HG03565 (cell line): ENCODE data around the gene DOK6.

ENCODE experiments used
- ATAC-seq: cut with Tn5 transposase; IDR thresholded peaks from one replicate; pipeline ENCODE4 v1.9.1; 2021; ENCODE audit warnings: mild to moderate bottlenecking, moderate library complexity; ENCODE audit not compliant: unreplicated experiment

The DOK6 gene

GRCh38 chr18:69432847-69433246 lies 32.2 kb downstream of the DOK6 start:
- ATAC-seq = no peak

GRCh38 chr18:69435000-69435399 lies 34.3 kb downstream of the DOK6 start:
- no peak for ATAC-seq

GRCh38 chr18:69444221-69444620 lies 43.5 kb downstream of the DOK6 start:
- ATAC-seq = no peak

- ATAC-seq = no peak
Observed at GRCh38 chr18:69447886-69448285, 47.2 kb downstream of the DOK6 start.

DNA sequence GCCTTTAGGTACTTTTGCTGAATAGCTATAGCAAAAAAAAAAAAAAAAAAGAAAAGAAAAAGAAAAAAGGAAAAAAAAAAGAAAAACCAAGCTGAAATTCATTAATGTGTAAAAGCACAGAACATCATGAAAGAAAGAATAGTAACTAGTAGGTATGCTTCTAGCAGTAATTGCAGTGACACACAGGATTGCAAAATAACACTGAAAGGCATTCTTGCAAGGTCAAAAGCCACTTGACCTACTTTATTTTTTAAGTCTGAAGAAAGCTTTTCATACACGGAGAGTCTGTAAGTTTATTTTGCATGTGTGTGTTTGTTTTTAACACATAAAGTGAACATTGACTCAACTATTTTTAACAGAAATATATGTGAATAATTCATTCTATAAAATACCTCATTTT lies 54.4 kb downstream of the DOK6 start:
- no peak for ATAC-seq

DNA sequence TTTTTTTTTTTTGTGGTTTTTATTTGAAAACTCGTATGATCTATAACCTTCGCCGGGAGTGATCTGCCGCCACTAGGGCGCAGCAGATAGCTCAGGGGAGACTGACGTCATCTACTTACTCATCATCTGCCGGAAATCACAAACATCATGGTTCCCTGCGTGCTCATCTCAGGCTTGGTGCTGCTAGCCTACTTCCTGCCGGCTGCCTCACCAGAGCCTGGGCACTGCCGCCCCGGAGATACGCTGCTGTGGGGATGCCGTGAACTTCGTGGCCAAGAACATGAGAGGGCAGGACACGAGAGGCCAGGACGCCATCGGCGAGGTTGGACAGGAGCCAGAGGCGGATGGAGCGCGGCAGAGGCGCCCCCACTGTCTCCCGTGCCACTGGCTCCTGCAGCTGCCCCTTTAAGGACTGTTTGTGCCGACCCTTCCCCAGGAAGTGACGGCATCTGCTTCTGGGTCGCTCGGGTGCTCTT lies 68.8 kb downstream of the DOK6 start:
- ATAC-seq = peak; percentile 82

GRCh38 chr18:69480460-69480859 lies 79.8 kb downstream of the DOK6 start:
- ATAC-seq = no peak

DNA sequence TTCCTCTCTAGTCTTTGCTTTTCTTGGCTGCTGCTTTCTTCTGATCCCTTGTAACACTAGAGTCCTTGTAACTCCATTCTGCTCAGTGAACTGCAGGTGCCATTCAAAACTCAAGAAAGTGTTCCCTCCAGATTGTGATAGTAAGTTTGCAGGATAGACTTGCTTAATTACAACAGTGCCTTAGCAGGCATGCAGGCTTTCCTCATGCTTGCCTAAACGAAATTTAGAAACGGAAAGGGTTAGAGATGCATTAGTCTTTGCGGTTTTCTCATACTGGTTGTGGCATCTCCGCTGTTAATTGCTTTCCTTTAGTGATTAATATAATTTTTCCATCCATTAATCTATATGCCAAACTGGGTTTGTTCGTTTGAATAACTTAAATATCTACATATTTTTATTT lies 82.9 kb downstream of the DOK6 start:
- no peak for ATAC-seq

- no peak for ATAC-seq
Observed at GRCh38 chr18:69484699-69485396, 84.2 kb downstream of the DOK6 start.

DNA sequence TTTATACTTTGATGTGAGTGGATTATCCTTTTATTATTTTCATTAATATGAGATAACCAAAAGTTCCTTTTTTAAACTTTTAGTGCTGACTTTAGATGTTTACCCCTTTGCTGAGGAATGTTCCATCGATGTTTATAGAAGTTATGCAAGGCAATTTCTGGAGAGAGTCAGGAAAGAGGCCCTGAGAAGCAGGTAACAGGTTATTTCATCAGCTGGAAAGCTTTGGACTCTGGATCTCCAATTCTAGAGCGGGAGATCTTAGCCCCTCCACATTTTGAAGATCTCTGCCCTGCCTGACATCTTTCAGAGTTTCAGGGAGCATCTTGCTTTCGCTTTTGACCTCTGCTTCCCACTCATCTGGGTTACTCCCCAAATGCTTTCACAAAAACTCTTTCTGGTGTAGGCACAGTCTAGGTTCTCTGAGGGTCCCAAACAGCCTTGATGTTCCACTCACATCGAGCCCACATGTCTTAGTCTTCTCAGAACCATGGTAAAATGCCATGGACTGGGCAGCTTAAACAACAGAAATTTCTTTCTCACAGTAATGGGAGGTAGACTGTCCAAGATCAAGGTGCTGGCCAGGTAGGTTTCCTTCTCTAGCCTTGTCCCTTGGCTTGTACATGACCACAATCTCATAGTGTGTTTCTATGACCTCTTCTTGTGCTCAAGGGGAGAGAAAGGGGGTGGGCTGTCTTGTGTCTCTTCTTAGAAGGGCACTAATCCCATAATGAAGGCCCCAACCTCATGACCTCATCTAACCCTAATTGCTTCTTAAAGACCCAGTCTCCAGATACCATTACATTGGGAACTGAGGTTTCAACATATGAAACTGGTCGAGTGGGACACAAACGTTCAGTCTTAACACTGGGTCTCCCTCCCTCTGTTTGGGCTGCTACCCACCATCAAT lies 87.1 kb downstream of the DOK6 start:
- no peak for ATAC-seq

DNA sequence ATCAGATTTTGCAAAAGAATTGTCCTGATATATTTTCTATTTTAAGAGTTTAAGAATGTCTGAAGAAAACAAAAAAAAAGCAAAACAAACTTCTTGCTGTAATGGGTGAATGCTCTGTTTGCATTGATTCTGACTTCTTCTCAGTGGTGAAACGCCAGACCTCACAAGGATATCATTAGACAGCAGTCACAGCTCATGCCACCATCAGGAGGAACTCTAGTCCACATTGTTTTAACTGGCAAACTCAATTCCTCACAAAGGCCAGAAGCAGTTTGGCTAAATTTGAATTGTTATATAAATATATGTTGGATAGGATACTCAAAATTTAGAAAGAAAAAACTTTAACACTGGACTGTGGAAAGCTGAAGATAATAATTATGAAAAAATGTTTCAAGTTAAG lies 89.4 kb downstream of the DOK6 start:
- ATAC-seq = no peak

- ATAC-seq = no peak
Observed at GRCh38 chr18:69490813-69491212, 90.1 kb downstream of the DOK6 start.

GRCh38 chr18:69491576-69491975 lies 90.9 kb downstream of the DOK6 start:
- ATAC-seq = no peak

- ATAC-seq = no peak
Observed at GRCh38 chr18:69492861-69493260, 92.2 kb downstream of the DOK6 start.

DNA sequence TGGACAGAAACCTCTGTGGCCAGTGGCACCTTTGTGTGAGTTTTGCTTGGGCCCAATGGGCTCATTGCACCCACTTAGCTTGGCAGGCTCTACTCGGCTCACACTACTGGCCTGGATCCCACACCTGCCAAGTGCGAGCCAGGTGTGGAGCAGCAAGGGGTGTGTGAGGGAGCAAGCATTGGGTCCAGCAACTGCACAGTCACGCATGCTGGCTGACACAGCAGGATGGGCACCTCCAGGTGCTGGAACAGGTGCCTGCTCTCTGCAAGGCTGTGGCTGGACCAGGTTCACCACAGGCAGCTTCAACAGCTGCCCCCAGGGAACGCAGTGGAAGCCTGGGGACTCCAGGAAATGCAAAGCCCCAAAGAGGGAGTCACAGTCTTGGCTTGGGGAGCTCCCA lies 94.2 kb downstream of the DOK6 start:
- ATAC-seq = no peak

DNA sequence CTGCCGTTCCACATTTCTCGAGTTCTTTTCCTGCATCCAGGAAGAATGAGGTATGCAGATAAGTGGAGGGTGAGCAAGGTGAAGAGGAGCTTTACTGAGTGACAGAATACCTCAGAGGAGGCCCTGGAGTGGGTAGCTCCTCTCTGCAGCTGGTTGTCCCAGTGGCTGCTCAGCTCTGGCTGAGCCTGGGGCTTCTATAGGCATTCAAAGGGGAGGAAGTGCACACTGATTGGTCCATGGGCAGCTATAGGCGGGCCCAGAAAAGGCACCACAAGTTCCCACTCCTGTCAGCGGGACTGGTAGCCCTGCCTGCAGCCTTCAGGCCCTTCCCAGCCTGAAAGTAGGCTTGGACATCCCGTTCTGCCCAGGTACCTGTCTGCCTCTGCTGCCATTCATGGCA lies 94.7 kb downstream of the DOK6 start:
- no peak for ATAC-seq

DNA sequence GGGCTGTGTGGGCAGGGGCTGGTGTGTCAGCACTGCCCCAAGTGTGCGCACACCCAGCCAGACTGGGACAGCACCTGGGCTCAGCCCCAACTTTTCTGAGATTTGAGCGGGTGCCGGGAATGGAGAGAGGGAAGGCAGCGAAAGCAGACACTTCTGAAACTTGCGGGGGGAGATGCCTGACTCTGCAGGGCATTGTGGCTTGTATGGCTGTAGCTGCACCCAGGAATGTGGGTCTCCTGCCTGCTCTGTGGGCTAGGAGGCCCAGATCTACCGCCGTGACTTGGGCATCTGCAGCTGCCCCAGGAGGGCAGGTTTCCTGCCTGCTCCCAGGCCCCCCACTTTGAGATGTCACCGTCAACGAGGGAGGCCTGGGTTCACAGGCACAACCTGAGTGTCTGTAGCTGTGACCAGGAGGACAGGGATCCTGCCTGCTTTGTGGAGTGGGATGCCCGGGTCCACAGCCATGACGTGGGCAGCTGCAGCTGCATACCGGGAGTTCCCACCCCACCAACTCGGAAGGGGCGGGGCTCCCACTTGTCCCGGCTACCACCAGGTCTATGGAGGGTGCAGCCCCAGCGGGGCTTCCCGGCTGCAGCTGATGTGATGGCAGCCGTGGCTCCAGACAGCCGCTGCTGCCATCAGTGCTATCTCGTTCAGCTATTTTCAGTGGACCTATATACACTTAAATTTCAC lies 95.3 kb downstream of the DOK6 start:
- ATAC-seq = no peak

- no peak for ATAC-seq
Observed at GRCh38 chr18:69518989-69519388, 118.3 kb downstream of the DOK6 start.

- no peak for ATAC-seq
Observed at GRCh38 chr18:69523582-69523981, 122.9 kb downstream of the DOK6 start.

DNA sequence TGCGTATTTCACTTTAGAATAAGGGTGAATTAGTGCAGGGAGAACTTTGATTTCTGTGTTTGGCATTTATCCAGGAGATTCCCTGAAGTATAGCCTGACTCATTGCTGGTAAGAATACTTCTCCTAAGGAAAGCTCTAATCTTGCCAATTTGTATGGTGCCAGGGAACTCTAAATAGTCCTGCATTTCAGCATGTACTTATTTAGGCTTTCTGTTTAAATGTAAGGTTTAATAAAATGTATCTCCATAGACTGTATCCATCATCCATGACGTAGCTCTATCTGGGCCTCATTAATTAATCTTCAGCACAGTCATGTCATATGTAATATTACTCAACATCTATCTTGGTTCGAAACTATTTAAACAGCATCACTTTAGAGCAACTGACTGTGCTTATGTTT lies 127.7 kb downstream of the DOK6 start:
- no peak for ATAC-seq

GRCh38 chr18:69529151-69529550 lies 128.5 kb downstream of the DOK6 start:
- no peak for ATAC-seq

GRCh38 chr18:69531973-69532372 lies 131.3 kb downstream of the DOK6 start:
- ATAC-seq = no peak
